NCI-H1436 treated with DMSO at 0.1 percent for 48 hours (cell line): ENCODE results near the gene EMC7.
"Not testable (repeated sequence)": the region's sequence is repeated elsewhere in the genome, so short reads cannot be mapped to it uniquely, and the experiment has no call there.

Experiments
- DNase-seq: peaks from one replicate; lab custom pipeline; 2025; lab: John Stamatoyannopoulos, UW

The EMC7 gene

GRCh38 chr15:34084086-34084485, 17.6 kb downstream of the EMC7 start:
- DNase-seq, result no peak

DNA sequence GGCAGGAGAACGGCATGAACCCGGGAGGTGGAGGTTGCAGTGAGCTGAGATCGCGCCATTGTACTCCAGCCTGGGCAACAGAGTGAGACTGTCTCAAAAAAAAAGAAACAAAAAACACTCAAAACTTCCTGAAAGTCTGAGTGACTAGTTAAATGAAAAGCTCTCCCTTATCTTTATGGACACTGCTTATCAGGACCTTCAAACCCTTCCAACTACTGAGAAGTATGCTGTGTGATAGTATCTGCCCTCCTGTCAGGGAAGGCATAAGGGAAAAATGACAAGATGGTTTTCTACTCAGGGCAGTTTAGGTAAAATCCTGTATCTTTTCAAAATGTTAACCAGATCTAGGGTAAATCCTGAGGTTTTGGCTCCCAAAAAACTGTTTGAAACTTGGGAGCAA, 21.8 kb downstream of the EMC7 start:
- DNase-seq, result no peak

DNA sequence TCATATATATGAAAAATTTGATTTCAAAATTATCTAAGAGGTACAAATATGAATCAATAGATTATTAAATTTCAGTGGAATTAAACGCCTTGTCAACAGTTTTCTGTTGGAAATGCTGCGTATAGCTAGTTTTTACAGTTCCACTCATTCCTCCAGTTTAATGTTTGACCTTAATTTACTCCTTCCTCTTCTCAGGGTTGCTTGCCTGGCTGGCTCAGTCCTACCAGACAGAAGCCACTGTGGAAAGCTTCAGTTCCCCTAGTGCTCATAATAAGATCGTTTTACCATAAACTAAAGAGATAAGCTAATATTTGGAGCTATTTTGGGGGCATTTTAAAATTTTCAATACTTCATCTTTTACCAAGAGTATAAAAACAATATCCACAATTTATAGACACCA, 22.8 kb downstream of the EMC7 start:
- no peak for DNase-seq

DNA sequence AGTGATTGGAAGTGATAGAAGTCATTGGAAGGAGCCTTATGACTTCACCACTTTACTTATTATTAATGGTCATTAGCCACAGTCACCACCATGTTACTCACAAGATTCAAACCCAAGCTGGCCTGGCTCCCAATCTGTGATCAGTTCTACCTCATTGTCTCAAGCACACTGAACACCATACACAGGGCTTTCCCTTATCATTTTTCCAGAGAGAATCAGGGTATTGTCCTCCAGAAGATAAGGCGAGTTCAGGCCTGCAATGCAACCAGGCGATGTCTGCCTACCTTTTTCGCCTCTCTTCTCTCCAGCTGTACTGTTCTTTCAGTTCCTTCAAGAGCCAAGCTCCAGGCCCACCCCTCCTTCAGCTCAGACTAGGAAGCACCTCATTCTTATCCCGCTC, 24.9 kb downstream of the EMC7 start:
- no peak for DNase-seq

DNA sequence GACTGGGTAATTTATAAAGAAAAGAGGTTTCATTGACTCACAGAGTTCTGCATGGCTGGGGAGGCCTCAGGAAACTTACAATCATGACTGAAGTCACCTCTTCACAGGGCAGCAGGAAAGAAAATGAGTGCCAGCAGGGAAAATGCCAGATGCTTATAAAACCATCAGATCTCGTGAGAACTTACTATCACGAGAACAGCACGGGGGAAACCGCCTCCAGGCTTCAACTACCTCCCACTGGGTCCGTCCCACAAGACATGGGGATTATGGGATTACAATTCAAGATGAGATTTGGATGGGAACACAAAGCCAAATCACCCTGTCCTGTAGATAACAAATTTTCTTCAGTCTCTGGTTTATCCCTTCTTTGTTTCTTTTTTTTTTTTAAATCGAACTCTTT, 31.7 kb downstream of the EMC7 start:
- no peak for DNase-seq

DNA sequence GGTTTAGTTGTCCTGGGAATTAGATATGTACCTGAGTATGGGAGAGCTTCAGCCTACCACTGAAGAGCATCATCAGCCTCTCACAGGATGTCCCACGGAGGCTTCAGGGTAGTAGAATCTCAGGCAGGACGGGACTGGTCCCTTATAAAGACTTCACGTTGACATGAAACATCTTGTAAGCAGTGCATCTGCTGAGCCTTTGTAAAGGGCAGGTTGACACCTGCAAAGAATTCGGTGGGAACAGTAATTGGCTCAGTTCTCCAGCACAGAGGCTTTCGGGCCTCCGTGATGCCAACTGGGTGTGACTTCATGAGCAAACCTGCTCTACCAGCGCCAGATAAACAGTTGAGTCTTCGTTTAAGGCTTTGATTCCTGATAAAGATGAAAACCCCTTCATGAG, 35.7 kb downstream of the EMC7 start:
- no peak for DNase-seq

- DNase-seq, result no peak
These were observed 36.4 kb downstream of the EMC7 start for GRCh38 chr15:34065261-34065660.

DNA sequence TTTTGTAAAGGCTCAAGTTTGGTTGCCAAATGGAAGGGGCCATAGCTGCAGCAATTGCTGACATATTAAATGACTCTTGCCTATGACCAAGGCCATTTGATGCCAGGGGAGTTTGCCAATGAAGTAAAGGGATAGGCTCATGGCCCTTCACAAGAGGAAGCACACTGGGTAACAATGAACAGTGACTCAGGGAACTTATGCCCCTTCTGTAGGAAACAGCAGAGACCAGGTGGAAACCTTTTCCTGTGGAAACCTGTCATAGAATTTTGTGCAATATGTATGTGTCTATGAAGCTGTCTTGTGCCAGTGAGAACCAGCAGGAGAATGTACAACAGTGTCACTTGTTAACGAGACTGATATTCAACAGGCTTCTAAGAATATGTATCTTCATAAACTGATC, 37.2 kb downstream of the EMC7 start:
- DNase-seq, result no peak

GRCh38 chr15:34059946-34060345, 41.7 kb downstream of the EMC7 start:
- no peak for DNase-seq

DNA sequence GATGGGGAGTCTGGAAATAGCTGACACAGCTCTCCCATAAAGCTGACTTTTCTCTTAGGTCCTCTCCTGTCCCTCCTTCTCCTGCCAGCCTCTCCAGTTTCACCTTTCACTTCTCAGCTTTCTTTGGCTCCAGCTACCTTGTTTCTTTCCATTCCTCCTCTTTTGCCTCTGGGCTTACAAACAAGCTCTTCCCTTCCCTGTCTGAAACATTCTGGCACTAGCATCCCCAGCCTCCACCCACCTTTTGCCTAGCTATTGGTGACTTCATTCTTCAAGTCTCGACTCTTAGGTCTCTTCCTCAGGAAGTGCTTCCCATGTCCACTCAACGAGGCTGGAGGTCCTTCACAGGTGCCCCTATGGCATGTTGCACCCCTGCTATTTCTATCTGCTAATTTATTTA, 42.2 kb downstream of the EMC7 start:
- DNase-seq, result no peak

GRCh38 chr15:34056911-34057310, 44.8 kb downstream of the EMC7 start:
- no peak for DNase-seq

DNA sequence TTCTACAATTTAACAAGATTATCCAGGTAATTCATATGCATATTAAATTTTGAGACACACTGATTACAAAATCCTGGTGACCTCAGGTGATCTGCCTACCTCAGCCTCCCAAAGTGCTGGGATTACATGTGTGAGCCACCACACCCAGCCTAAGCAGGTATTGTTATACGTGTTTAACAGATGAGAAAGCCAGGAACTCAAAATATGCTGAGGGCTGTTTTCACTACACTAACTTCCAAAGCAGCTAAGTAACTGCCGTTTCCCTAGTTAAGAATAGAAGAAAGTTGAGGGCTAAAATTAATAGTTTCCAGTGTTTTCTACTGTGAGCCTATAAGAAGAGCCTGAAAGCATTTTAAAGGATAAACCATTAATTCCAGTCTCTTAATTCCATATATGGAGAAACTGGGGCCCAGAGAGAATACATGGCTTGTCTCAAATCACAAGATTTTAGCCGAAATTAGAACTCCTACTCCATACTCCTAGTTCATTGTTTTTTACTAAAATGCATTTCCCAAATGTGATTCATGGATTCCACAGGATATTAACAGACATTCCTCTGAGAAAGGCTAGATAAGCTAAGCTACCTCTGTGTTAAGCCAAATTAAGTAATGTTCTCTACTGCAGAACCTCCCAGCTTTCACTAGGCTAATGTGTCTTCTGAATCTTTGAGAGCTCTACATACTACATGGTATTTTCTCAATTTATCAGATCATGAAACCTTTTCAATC, 45.6 kb downstream of the EMC7 start:
- DNase-seq, result no peak

DNA sequence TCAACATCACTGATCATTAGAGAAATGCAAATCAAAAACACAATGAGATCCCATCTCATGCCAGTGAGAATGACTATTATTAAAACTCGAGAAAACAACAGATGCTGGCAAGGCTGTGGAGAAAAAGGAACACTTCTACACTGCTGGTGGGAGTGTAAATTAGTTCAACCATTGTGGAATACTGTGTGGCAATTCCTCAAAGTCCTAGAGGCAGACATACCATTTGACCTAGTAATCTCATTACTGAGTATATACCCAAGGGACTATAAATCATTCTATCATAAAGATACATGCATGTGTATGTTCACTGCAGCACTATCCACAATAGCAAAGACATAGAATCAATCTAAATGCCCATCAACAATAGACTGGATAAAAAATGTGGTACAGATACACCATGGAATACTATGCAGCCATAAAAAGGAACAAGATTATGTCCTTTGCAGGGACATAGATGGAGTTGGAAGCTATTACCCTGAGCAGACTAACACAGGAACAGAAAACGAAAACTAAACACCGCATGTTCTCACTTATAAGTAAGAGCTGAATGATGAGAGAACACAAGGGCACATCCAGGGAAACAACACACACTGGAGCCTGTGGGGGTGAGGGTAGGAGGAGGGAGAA, 47.5 kb downstream of the EMC7 start:
- no peak for DNase-seq

GRCh38 chr15:34050385-34050784, 51.3 kb downstream of the EMC7 start:
- DNase-seq, result not testable (repeated sequence)

GRCh38 chr15:34049112-34049511, 52.5 kb downstream of the EMC7 start:
- DNase-seq, result no peak

DNA sequence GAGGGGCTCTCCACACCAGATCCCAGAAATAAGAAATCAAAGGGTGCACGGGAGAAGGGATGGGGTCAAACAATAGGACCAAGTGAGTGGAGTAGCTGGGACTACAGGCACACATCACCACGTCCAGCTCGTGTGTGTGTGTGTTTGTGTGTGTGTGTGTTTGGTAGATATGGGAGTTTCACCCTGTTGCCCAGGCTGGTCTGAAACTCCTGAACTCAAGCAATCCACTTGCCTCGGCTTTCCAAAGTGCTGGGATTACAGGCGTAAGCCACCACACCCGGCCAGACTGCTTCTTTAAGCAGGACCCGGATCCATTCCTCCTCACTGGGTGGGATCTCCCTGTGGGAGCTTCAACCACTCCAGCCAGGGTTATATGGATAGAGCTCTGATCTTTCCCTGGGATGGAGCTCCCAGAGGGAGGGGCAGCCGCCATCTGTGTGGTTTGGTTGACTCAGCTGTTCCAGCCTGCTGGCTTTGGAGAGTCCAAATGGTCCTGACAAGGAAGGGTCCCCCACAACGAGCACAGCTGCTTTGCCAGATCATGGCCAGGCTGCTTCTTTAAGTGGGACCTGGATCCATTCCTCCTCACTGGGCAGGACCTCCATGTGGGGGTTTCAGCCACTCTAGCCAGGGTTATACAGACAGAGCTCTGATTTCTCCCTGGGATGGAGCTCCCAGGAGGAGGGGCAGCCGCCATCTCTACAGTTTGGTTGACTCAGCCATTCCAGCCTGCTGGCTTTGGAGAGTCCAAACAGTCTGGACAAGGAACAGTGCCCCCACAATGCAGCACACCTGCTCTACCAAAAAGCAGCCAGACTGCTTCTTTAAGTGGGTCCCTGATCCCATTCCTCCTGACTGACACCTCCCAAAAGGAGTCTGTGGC, 53.5 kb downstream of the EMC7 start:
- no peak for DNase-seq

DNA sequence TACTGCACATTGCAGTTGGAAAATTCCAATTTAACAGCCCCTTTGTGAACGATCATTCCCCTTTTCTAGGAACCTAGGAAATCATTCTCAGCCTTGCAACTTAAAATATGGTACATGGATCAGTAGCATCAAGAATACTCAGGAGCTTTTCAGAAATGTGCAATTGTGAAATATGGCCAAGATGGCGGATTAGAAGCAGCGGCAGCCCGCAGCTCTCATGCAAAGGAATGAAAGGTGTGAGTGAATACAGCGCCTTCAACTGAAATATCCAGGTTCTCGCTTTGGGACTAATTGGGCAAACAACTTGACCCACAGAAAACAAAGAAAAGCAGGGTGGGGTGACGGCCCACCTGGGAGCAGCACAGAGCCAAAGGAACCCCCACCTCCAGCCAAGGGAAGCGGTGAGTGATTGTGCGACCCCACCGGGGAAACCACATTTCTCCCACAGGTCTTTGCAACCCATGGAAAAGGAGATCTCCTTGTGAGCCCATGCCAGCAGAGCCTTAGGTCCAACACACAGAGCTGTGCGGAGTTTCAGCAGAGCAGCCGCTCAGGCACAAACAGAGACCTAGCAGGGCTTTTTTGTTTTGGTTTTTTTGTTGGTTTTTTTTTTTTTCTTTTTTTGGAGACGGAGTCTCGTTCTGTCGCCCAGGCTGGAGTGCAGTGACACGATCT, 55.1 kb downstream of the EMC7 start:
- DNase-seq, result no peak

GRCh38 chr15:34043813-34044212, 57.8 kb downstream of the EMC7 start:
- DNase-seq, result no peak

GRCh38 chr15:34043391-34043790, 58.3 kb downstream of the EMC7 start:
- no peak for DNase-seq

DNA sequence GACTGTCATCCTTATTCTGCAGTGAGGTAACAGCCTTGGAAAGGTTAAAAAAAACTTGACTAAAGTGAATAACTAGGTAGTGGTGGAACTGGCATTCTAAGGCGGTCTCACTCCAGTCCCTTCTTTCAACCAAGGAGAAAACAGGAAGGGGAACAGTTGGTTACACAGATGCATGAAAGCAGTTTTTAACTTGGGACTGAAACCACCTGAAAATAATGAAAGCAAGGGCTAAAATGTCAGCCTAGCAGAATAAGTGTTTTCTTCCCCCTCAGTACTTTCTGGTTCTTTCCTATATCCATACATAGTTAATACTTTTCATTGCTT, 61.9 kb downstream of the EMC7 start:
- no peak for DNase-seq

- DNase-seq, result no peak
These were observed 62.5 kb downstream of the EMC7 start, which contains the start of gene AVEN for GRCh38 chr15:34038871-34039789. AVEN (minus strand) TSS chr15:34039204; CDS start chr15:34039046, 158 bp downstream.
